ENCODE measurements around the gene OR7G1.
"Not testable (repeated sequence)": the region's sequence is repeated elsewhere in the genome, so short reads cannot be mapped to it uniquely, and the experiment has no call there.

The OR7G1 gene

GRCh38 chr19:9076901-9077300, 38.7 kb downstream of the OR7G1 start:
- no peak for DNase-seq (ENCODE audit: low read depth)

GRCh38 chr19:9075064-9075949, 40.3 kb downstream of the OR7G1 start:
- DNase-seq (ENCODE audit: low read depth): peak; percentile 34

- no peak for DNase-seq (ENCODE audit: low read depth)
Measured at GRCh38 chr19:9073806-9074205, 41.8 kb downstream of the OR7G1 start.

- not testable (repeated sequence) for DNase-seq (ENCODE audit: low read depth)
Measured at GRCh38 chr19:9071720-9072119, 43.8 kb downstream of the OR7G1 start.

GRCh38 chr19:9070066-9070465, 45.5 kb downstream of the OR7G1 start:
- DNase-seq (ENCODE audit: low read depth): no peak

- no peak for DNase-seq (ENCODE audit: low read depth)
Measured at GRCh38 chr19:9065457-9066014, 50.0 kb downstream of the OR7G1 start.

Data from GM04503 (cell line).